Spleen (tissue), 11 donors: Measurements from ENCODE around the gene TRIOBP. TPM values are rescaled to one million over a fixed set of nuclear protein-coding genes. Genes with fewer than 3 reads are reported as not detected.

Experiments used
- DNase-seq: peaks from one replicate; pipeline ENCODE4 v3.0.0-alpha.2; 2020
- H3K27ac ChIP-seq, 8 donors: fragments of 200-600 bp; sonication (generic) in 7 of 8; 1 replicate in 4 of 8; 2 replicates in 4 of 8; pipeline versions ENCODE4 v1.5.0 to v1.8.0; 2016 to 2021; ENCODE audit warnings: inconsistent platforms in 4 of 8, mild to moderate bottlenecking in 4 of 8, moderate library complexity in 1 of 8
- H3K27me3 ChIP-seq, 7 donors: fragments of 200-600 bp; sonication (generic) in 6 of 7; replicated peaks in 1 of 7; 1 replicate in 4 of 7; 2 replicates in 3 of 7; pipeline versions ENCODE4 v1.5.0 to v1.8.0; 2016 to 2021; ENCODE audit warnings: inconsistent platforms in 3 of 7, mild to moderate bottlenecking in 1 of 7
- H3K36me3 ChIP-seq, 6 donors: fragments of 200-600 bp; sonication (generic) in 5 of 6; 1 replicate in 4 of 6; 2 replicates in 2 of 6; pipeline versions ENCODE4 v1.5.0 to v1.8.0; 2016 to 2021; ENCODE audit warnings: inconsistent platforms in 2 of 6
- H3K4me1 ChIP-seq, 6 donors: fragments of 200-600 bp; sonication (generic) in 5 of 6; 1 replicate in 3 of 6; 2 replicates in 3 of 6; pipeline versions ENCODE4 v1.5.0 to v1.8.0; 2016 to 2021; ENCODE audit warnings: inconsistent platforms in 3 of 6
- H3K4me3 ChIP-seq, 8 donors: fragments of 200-600 bp; sonication (generic) in 7 of 8; 1 replicate in 4 of 8; 2 replicates in 4 of 8; pipeline versions ENCODE4 v1.5.0 to v1.8.0; 2016 to 2021; ENCODE audit warnings: inconsistent platforms in 4 of 8, mild to moderate bottlenecking in 4 of 8, moderate library complexity in 2 of 8
- H3K9me3 ChIP-seq, 8 donors: fragments of 200-600 bp; sonication (generic) in 7 of 8; 1 replicate in 4 of 8; 2 replicates in 4 of 8; pipeline versions ENCODE4 v1.5.0 to v1.8.0; 2016 to 2021; ENCODE audit warnings: inconsistent platforms in 4 of 8
- POLR2A ChIP-seq, 3 donors: fragments of 450-650 bp; IDR thresholded peaks; one replicate each; pipeline ENCODE4 v1.5.1; 2017; ENCODE audit warnings: antibody characterized with exemption in 3 of 3, mild to moderate bottlenecking in 1 of 3
- POLR2AphosphoS5 ChIP-seq, 3 donors: sonication (generic); formaldehyde crosslinking; IDR thresholded peaks; one replicate each; pipeline ENCODE4 v1.5.1; 2017; ENCODE audit warnings: antibody characterized with exemption in 3 of 3
- WGBS, 5 donors: extraction: QIAGEN DNeasy Blood & Tissue Kit in 3 of 5; methylation state at CpG; one replicate each; pipeline versions ENCODE4 v1.1.5 to v1.1.7; 2013 to 2018; 5-methylcytosine and 5-hydroxymethylcytosine counted together
- intact Hi-C: fragments of 100-400 bp; cut with DNase I; formaldehyde crosslinking; loops from one replicate; pipeline ENCODE4 v1.15.0; 2023; ENCODE audit warnings: low total_unique reads
- polyA plus RNA-seq, 3 donors: library from polyadenylated mRNA; stranded (reverse); fragments of 200-250 nt; gene quantifications; one replicate each; pipeline ENCODE4 v1.2.1, GENCODE V29; 2013
- total RNA-seq, 7 donors: library from RNA; depleted of rRNA in 3 of 7; stranded (reverse); fragments of >200 nt in 3 of 7; fragmentation: NEBNext Ultra II Directional in 4 of 7; extraction: Animal tissue kit (Norgen Biotek cat#: 25700) in 4 of 7; gene quantifications; one replicate each; pipeline versions ENCODE4 v1.1.0 to v1.2.1, GENCODE V29; 2016 to 2021
- TF ChIP-seq, protein P1 (sequence below), 11 experiments: fragments of 200-600 bp in 7 of 11; fragments of 450-650 bp in 4 of 11; sonication (generic) in 4 of 11; IDR thresholded peaks in 8 of 11; conservative IDR thresholded peaks in 3 of 11; 1 replicate in 7 of 11; 2 replicates in 4 of 11; pipeline versions ENCODE4 v1.4.0 to v1.8.0; 2016 to 2021; ENCODE audit warnings: antibody characterized with exemption in 11 of 11, inconsistent platforms in 4 of 11, mild to moderate bottlenecking in 1 of 11
- donor health status: healthy with polysubstance abuse.
- donor health status: DM: no; HTN: no; CAD: no; lungs with moderate emphysema.
- donor health status: DM: no; HTN: no; CAD: no.
- donor health status: Bipolar disorder and iron deficiency.
- donor health status: healthy.
- donor health status: DM: no; HTN: no; CAD: no.
- donor health status: DM: yes; HTN: yes; CAD: no.

TRIOBP gene
- total and polyA plus RNA-seq, 10 donors: 24.6 to 151 (median 103) TPM

GRCh38 chr22:37819105-37819433 lies 122.2 kb downstream of the TRIOBP start:
- 22 to 28% (median 24%) methylated on average over 13 to 14 of the region's 14 CpGs for WGBS, 5 donors
- peaks cover 0 to 68% (median 11%) of the 10 kb centered on the region in 7 donors for H3K27me3 ChIP-seq
- no peak for TF ChIP-seq POLR2AphosphoS5 (IDR thresholded peaks at IDR 0.05)
- TF ChIP-seq POLR2A (IDR thresholded peaks at IDR 0.05): no peak
- TF ChIP-seq, protein P1, sequence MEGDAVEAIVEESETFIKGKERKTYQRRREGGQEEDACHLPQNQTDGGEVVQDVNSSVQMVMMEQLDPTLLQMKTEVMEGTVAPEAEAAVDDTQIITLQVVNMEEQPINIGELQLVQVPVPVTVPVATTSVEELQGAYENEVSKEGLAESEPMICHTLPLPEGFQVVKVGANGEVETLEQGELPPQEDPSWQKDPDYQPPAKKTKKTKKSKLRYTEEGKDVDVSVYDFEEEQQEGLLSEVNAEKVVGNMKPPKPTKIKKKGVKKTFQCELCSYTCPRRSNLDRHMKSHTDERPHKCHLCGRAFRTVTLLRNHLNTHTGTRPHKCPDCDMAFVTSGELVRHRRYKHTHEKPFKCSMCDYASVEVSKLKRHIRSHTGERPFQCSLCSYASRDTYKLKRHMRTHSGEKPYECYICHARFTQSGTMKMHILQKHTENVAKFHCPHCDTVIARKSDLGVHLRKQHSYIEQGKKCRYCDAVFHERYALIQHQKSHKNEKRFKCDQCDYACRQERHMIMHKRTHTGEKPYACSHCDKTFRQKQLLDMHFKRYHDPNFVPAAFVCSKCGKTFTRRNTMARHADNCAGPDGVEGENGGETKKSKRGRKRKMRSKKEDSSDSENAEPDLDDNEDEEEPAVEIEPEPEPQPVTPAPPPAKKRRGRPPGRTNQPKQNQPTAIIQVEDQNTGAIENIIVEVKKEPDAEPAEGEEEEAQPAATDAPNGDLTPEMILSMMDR (IDR thresholded peaks at IDR 0.05 in 8 of 11, conservative IDR thresholded peaks at IDR 0.05 in 3 of 11): no peak
- H3K4me3 ChIP-seq: peak overlapping the region; percentile 23 to 71 (median 38)
- DNase-seq: no peak
- no peaks in the 10 kb centered on the region for H3K36me3 ChIP-seq
- intact Hi-C loops: loop anchor here (10.0 kb wide), 1 partner anchor 146 kb away; no protein-coding TSS in a partner anchor
- peak overlapping the region in 5 of 8 donors; percentile 60 to 74 (median 72) for H3K27ac ChIP-seq
- peaks cover 19 to 36% (median 23%) of the 10 kb centered on the region in 6 donors for H3K4me1 ChIP-seq
- no peaks in the 10 kb centered on the region for H3K9me3 ChIP-seq

DNA sequence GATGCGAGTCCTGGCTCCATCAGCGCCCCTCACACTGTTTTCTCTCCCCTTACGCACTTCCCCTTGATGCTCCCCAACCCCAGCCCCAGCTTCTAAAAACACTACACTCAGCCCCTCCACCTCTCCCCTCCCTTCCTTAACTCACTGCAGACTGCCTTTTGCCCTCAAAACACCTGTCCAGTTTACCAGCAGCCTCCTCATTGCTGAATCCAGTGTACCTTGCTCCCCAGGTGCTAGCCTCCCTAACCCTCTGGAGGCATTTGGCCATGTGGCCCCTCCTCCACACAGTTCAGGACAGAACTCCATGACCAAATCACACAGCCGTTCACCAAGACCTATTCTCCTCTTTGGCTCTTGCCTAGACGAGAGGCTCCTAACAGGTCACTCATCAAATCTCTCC lies 123.5 kb downstream of the TRIOBP start:
- 90 to 98% (median 91%) methylated on average over 5 of the region's 5 CpGs for WGBS, 5 donors
- Histone ChIP-seq H3K9me3 (no peaks in the 10 kb centered on the region), H3K36me3 (no peaks in the 10 kb centered on the region), H3K27ac (no peak overlapping the region), H3K27me3 (peaks cover 0 to 80% (median 11%) of the 10 kb centered on the region in 7 donors), H3K4me1 (peaks cover 19 to 46% (median 32%) of the 10 kb centered on the region in 6 donors), H3K4me3 (no peak overlapping the region)
- DNase-seq: no peak
- TF ChIP-seq POLR2A (IDR thresholded peaks at IDR 0.05): no peak
- no peak for TF ChIP-seq POLR2AphosphoS5 (IDR thresholded peaks at IDR 0.05)
- TF ChIP-seq, protein P1 (IDR thresholded peaks at IDR 0.05 in 8 of 11, conservative IDR thresholded peaks at IDR 0.05 in 3 of 11): no peak
- intact Hi-C loops: no loop called here

DNA sequence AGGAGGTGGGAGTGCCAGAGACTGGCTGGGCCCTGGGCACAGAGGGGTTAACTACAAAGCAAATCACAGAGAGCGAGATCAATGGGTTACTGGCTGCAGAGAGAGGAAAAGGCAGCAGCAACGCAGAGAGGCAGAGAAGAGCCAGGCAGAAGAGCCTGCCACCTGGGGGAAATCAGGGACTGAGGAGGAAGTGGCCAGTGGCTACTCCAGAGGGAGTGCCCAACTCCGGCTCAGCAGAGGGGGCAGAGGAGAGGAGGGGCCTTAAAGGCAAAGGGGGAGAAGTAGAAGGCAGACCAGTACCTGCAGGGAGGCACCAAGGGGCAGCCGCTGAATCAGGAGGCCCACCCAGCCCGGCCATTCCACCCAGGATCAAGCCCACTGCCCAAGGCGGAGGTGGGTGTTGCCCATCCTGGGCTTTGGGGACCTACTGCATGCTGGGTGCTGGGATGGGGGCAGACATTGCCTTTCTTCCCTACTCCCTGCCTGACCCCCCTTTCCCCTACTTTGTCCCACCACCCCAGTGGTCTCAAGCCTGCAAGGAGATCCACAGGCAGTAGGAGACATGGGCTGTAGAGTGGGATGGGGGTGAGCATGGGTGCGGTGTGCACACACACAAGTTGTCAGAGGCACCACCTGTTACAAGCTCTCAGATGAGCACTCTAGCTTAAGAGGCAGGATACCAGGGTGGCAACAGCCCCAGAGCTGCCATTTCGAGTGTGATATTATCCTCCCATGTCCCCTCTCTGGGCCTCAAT lies 125.4 kb downstream of the TRIOBP start:
- Histone ChIP-seq H3K36me3 (no peaks in the 10 kb centered on the region), H3K9me3 (no peaks in the 10 kb centered on the region), H3K4me3 (no peak overlapping the region), H3K4me1 (peaks cover 18 to 43% (median 31%) of the 10 kb centered on the region in 6 donors), H3K27ac (no peak overlapping the region), H3K27me3 (peaks cover 0 to 84% (median 11%) of the 10 kb centered on the region in 7 donors)
- TF ChIP-seq, protein P1 (IDR thresholded peaks at IDR 0.05 in 8 of 11, conservative IDR thresholded peaks at IDR 0.05 in 3 of 11): no peak
- intact Hi-C loops: no loop called here
- WGBS, 5 donors: 62 to 80% (median 66%) methylated on average over 8 of the region's 8 CpGs
- no peak for DNase-seq

DNA sequence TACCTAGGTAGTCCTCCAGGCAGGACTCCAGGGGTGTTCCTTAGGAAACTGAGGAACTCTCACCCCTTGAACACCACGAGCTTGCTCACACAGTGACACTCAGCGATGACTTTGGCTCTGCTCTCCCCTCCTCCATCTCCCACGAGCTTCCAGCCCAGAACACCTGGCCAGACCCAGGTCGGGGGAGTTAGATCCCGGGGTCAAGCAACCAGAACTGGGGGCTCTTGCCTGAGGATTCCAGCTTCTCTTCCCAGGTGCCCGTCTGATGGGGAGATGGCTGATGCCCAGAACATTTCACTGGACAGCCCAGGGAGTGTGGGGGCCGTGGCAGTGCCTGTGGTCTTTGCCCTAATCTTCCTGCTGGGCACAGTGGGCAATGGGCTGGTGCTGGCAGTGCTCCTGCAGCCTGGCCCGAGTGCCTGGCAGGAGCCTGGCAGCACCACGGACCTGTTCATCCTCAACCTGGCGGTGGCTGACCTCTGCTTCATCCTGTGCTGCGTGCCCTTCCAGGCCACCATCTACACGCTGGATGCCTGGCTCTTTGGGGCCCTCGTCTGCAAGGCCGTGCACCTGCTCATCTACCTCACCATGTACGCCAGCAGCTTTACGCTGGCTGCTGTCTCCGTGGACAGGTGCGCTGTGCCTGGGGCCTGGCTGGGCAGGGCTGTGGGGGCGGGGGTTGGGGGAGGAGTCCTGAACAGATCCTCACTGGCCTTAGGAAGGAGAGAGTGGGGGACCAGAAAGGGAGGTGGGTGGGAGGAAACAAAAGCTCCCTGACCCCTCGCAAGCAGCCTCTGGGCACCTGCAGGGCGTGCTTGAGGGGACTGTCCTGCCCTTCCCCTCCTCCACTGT lies 126.5 kb downstream of the TRIOBP start, which contains the start of gene GALR3:
TSS of gene GALR3 (plus strand) at position 249 of the 852 bp plus-strand sequence. CDS start at position 274, 25 bp downstream.
- peaks cover 8 to 32% (median 21%) of the 10 kb centered on the region in 6 donors for H3K4me1 ChIP-seq
- DNase-seq: no peak
- TF ChIP-seq, protein P1 (IDR thresholded peaks at IDR 0.05 in 8 of 11, conservative IDR thresholded peaks at IDR 0.05 in 3 of 11): no peak
- no peak for TF ChIP-seq POLR2A (IDR thresholded peaks at IDR 0.05)
- TF ChIP-seq POLR2AphosphoS5 (IDR thresholded peaks at IDR 0.05): no peak
- peak within 1 kb of the TSS in 4 of 8 donors; percentile 36 to 69 (median 42) for H3K4me3 ChIP-seq
- intact Hi-C loops: no loop called here
- H3K27me3 ChIP-seq: peaks cover 0 to 73% (median 9%) of the 10 kb centered on the region in 7 donors
- H3K27ac ChIP-seq: no peak within 1 kb of the TSS
- no peaks in the 10 kb centered on the region for H3K9me3 ChIP-seq
- peaks cover 0 to 4% (median 0%) of the 10 kb centered on the region in 6 donors for H3K36me3 ChIP-seq
- WGBS, 5 donors: 83 to 89% (median 85%) methylated on average over 17 to 21 of the region's 21 CpGs
